NK-92 (cell line): ENCODE data around the gene AGPAT3.
"Not testable (repeated sequence)": the region's sequence is repeated elsewhere in the genome, so short reads cannot be mapped to it uniquely, and the experiment has no call there.

ENCODE experiments used
- DNase-seq: peaks from one replicate; lab custom pipeline; 2025; ENCODE audit not compliant: unreplicated experiment; lab: John Stamatoyannopoulos, UW

The AGPAT3 gene

GRCh38 chr21:43864962-43865539 is at the start of gene AGPAT3:
Gene AGPAT3 (plus strand): TSS chr21:43865223. CDS start chr21:43959682, 94,459 bp downstream.
- DNase-seq, result no peak

GRCh38 chr21:43815991-43816390 is 49.0 kb upstream of the AGPAT3 start:
- no peak for DNase-seq

- DNase-seq, result no peak
Measured at GRCh38 chr21:43816611-43817071, 48.4 kb upstream of the AGPAT3 start.

- no peak for DNase-seq
Measured at GRCh38 chr21:43817157-43818086, 47.6 kb upstream of the AGPAT3 start.

- no peak for DNase-seq
Measured at GRCh38 chr21:43818685-43819084, 46.3 kb upstream of the AGPAT3 start.

GRCh38 chr21:43819511-43820405 is 45.3 kb upstream of the AGPAT3 start:
- DNase-seq, result no peak

- DNase-seq, result no peak
Measured at GRCh38 chr21:43820466-43820865, 44.6 kb upstream of the AGPAT3 start.

- DNase-seq, result not testable (repeated sequence)
Measured at GRCh38 chr21:43822166-43822565, 42.9 kb upstream of the AGPAT3 start.

GRCh38 chr21:43822741-43823140 is 42.3 kb upstream of the AGPAT3 start:
- not testable (repeated sequence) for DNase-seq

GRCh38 chr21:43824333-43825241 is 40.4 kb upstream of the AGPAT3 start:
- DNase-seq, result no peak

- no peak for DNase-seq
Measured at GRCh38 chr21:43825242-43825935, 39.6 kb upstream of the AGPAT3 start.

GRCh38 chr21:43825936-43826622 is 38.9 kb upstream of the AGPAT3 start:
- DNase-seq, result no peak

- no peak for DNase-seq
Measured at GRCh38 chr21:43826623-43826974, 38.4 kb upstream of the AGPAT3 start.

GRCh38 chr21:43827015-43827611 is 37.9 kb upstream of the AGPAT3 start:
- DNase-seq, result no peak

GRCh38 chr21:43829161-43829560 is 35.9 kb upstream of the AGPAT3 start:
- no peak for DNase-seq

GRCh38 chr21:43829575-43830119 is 35.4 kb upstream of the AGPAT3 start:
- no peak for DNase-seq

GRCh38 chr21:43832158-43832550 is 32.9 kb upstream of the AGPAT3 start:
- no peak for DNase-seq

- DNase-seq, result no peak
Measured at GRCh38 chr21:43832648-43833047, 32.4 kb upstream of the AGPAT3 start.
